ENCODE data around the gene MEN1.

Gene MEN1

DNA sequence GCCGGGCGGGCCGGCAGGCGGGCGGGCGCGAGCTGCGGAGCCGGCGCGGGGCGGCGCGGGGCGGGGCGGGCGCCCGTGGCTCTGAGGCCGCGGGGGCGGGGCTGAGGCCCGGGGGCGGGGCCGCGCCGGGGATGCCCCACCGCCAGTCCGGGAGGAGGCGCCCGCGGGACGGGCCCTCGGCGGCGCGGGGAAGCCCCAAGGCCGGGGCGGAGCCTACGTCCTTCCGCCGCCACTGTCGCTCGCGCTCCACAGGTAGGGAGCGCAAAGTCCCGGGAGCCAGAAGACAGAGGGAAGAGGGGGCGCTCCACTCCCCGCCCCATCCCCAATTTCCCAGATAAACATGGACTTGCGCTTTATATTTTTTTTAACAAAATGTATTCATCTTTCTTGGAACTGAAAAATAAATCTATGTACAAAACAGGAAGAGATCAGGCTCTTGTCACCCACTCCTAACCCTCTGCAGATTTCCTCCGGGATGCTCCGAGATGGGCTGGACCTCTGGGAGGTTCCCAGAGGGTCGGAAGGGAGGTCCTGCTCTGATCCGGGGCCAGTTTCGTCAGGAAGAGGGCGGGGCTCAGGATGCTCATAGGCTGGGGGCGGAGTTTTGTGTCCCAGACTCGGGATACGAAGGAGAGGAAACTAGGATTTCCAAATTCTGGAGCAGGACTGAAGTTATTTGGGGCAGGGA is 7.0 kb downstream of the MEN1 start, which contains the start of gene MAP4K2:
Gene MAP4K2, minus strand, starts transcription at position 57 of the 688 bp plus-strand sequence. CDS start 65 bp downstream, outside the sequence.
- in situ Hi-C loops (cut with MboI; ENCODE audit: low sequenced_read_pairs) = no loop called here

DNA sequence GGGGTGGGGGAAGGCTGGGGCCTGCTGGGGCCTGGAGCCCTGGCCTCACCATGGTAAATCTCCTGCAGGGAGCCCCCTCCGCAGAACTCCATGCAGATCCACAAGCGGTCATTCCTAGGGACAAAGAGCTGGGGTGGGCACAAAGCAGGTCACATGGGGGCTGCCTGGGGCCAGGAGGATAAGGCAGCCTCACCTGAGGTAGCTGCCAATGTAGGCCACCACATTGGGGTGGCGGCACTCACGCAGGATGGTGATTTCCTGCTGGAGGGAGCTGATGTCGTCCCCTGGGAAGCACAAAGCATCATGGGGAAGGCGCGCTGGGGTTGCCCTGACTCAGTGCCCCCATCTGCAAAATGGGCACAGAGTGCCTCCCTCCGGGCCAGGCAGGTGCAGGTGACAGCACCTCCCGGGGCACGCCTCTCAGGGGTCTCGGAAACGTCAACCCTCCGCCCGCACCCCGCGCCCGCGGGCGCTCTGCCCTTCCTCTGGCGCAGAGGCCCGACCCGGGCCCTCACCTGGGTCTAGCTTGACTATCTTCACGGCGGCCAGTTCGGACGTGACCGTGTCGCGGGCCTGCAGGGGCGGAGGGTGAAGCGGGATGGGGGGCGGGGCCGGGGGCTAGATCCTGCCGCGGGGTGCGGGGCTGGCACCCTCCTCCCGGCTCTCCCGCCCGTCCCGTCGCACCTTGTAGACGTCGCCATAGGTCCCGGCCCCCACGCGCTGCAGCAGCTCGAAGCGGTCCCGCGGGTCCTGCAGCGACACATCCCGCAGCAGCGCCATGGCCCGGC is 7.8 kb downstream of the MEN1 start:
- in situ Hi-C loops (cut with MboI; ENCODE audit: low sequenced_read_pairs) = no loop called here

DNA sequence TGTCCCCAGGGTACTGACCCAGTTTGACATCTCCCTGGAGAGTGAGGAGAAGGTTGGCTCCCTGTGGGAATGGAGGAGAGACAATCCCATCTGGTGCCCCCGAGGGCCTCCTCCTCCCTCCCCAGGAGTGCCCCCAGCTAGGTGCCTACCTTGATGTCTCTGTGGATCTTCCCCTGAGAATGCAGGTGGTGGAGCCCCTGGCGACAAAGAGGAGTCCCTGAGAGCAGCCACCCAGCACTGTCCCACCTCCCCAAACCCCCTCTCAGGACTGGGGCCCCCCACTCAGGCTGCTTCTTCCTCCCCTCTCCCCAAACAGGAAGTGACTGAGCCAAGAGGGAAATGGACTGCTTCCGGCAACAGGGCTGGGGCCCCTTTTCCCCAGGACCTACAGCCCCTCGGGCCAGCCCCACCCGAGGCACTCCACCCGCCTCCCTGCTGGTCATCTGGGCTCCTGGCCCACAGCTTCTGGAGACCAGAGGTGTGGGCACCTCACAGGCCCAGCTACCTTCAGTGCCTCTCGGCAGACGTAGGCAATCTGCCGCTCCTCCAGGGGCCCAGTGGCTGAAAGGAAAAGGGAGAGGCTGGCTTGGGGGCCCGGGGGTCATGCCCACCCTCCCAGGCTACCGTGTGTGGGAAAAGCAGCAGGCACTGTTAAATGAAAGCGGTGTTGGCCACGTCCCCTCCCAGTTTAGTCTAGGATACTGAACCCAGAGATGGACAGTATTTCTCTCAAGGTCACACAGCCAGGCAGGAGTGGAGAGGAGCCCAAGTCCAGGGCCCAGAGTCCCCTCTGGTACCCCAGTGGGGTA is 8.6 kb downstream of the MEN1 start:
- in situ Hi-C loops (cut with MboI; ENCODE audit: low sequenced_read_pairs) = no loop called here

DNA sequence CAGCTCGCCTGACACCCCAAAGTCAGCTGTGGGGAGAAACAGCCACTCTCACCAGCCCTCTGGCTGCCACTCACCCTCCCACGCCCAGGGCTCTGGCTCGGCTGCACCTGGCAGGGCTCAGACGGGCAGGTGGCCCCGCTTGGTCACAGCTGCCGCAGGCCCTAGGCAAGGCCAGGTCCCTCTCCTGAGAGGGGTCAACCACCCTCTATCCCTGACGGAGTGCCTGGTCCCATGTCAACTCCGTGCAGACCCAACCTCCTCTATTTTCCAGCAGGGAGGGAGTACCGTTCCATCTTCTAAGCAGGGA is 9.2 kb downstream of the MEN1 start:
- in situ Hi-C loops (cut with MboI; ENCODE audit: low sequenced_read_pairs) = no loop called here

- in situ Hi-C loops (cut with MboI; ENCODE audit: low sequenced_read_pairs) = no loop called here
Observed at GRCh38 chr11:64800303-64801157, 9.8 kb downstream of the MEN1 start.

DNA sequence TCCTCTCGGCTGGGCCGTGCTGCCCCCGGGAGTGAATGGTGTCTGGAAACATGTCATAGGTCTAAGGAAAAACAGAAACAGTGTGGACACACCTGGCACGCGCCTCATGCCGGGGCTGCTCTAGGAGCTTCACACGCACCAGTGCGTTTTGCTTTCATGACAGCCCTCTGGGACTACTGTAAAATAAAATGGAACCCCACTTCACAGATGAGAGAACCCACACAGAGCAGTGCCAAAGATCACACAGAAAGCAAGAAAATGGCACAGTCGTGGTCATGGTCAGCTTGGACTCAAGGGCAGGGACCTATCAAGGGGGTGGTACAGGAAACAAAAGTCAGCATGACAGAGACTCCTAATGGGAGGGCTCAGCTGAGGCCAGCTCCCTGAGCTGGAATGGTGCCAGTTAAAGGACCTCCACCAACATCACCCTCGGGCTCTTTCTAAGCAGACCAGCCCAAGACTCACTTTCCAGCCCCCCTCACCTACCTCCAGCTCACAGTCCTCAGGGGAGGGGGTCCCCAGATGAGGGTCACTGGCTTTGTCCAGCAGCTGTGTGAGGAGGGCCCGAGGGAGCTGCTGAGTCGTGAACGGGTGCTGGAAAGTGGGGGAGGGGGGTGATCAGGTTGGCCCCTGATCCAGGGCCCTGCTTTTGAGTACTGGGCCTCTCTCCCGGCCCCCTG is 10.6 kb downstream of the MEN1 start:
- in situ Hi-C loops (cut with MboI; ENCODE audit: low sequenced_read_pairs) = no loop called here

DNA sequence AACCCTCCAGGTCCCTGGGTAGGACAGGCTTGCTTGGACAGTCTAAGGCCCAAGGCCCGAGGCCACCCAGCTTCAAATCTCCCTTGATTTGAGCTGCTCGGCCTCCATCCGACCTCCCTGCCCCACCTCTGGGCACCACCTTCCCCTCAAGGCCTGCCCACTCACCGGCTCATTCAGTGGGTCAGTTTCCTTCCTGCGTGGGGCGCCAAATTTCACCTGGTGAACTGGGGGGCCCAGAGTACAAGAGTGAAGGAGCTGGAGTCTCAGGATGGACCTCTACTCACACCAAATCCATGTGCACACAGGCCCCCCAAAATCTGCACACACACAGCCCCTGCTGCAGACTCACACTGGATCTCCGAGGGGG is 11.1 kb downstream of the MEN1 start:
- in situ Hi-C loops (cut with MboI; ENCODE audit: low sequenced_read_pairs) = no loop called here

- in situ Hi-C loops (cut with MboI; ENCODE audit: low sequenced_read_pairs) = no loop called here
Observed at GRCh38 chr11:64796757-64797541, 13.4 kb downstream of the MEN1 start.

- in situ Hi-C loops (cut with MboI; ENCODE audit: low sequenced_read_pairs) = no loop called here
Observed at GRCh38 chr11:64796047-64796756, 14.1 kb downstream of the MEN1 start.

DNA sequence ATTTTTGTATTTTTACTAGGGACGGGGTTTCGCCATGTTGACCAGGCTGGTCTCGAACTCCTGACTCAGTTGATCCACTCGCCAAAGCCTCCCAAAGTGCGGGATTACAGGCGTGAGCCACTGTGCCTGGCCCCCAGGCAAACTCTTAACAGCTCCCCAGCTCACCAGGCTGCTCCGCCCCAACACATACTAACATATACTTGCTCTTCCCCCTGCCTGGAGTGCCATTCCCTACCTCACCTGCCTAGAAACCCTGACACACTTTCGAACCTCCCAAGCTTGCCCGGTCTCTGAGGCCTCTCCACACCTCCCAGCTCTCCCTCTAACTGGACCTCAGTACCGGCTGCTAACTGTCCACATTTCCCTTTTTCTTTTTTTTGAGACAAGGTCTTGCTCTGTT is 15.8 kb downstream of the MEN1 start:
- in situ Hi-C loops (cut with MboI; ENCODE audit: low sequenced_read_pairs) = no loop called here

DNA sequence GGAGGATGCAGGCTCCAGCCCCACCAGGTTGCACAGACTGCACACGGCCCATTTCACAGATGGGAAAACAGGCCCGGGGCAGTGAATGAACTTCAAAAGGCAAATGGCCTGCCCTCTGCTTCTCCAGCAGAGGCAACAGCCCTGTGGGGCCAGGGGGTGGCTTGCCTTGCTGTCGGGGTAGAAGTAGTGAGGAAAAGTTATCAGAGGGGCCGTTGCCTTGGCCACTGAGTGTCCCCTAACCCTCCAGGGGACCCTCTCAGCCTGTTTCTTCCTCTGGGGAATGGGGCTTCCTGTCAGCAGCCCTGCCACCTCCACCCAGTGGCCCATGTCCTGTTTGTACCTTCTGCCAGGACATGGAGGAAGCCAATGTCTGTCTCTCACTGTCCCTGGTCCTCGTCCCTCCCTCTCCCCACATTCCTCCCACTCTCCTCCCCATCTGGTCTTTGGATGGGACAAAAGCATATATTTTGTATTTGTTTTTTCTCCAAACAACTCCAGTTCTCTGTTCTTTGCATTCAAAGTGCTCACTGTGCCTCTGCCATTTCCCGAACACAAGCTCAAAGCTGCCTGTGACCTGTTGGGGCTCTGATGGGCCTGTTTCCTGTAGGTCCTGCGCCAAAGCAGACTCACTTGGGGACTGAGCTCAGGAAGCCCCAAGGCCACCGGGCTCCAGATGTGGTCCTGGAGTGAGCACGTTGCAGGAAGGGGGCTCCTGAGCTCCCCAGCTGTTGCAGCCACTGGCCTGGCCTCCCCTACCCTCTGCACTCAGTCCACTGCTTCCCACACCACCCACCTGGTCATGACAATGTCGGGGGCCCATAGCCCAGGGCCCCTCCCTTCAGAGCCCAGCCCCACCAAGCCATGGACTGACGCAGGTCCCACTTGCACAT is 16.8 kb downstream of the MEN1 start:
- in situ Hi-C loops (cut with MboI; ENCODE audit: low sequenced_read_pairs) = no loop called here

DNA sequence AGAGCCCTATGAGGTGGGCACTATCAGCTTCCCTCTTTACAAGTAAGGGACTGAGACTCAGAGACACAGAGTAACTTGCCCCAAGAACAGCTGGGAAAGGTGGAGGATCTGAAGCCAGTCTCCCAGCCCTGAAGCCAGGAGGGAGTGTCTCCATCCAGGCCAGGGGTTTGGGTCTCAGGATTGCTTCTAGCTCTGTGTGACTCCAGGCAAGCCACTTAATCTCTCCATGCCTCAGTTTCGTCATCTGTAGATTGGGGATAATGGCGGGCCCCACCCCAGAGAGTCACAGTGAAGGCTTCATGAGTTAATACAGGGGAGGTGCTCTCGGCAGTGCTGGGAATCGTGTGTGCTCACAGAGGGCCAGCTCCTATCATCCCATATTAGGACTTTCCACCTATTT is 17.9 kb downstream of the MEN1 start:
- in situ Hi-C loops (cut with MboI; ENCODE audit: low sequenced_read_pairs) = no loop called here

- in situ Hi-C loops (cut with MboI; ENCODE audit: low sequenced_read_pairs) = no loop called here
Observed at GRCh38 chr11:64791781-64792291, 18.5 kb downstream of the MEN1 start.

- in situ Hi-C loops (cut with MboI; ENCODE audit: low sequenced_read_pairs) = no loop called here
Observed at GRCh38 chr11:64790205-64791095, 19.9 kb downstream of the MEN1 start.

DNA sequence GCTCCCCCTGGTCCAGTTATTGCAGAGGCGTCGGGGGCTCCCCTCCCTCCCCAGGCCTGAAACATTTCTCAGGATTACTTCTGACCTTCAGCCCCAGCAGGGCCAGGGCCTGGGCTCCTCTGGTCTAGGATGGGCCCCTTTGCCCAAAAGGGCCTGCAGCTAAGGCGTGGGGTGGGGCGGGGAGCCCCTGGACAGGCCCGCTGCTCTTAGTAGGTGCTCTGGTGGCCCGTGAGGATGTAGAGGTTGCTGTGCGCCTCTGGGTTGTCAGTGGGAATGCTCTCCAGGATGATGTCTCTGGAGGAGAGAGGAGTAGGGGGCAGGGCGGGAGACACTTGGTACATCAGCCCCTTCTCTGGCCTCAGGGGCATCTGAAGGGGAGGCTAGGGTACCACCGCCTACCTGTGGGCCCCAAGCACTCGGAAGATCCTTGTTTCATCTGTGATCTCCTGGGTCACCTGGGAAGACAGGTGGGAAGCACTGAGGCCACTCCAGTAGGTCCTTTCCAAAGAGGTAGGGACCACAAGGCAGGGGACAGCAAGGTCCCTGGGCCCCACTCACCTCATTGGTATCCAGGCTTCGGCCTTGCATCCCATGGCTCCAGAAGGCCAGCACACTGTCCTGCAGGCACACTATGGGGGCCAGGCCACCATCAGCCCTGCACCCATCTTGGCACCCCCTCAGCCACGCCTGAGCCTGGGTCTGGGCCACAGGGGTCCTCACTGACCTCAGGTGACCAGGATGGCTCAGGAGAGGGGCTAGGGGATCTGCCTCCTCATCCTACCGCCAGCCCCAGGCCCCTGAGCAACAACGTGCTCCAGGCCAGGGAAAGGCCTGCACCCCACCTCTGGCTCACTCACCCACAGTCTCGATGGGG is 20.8 kb downstream of the MEN1 start:
- in situ Hi-C loops (cut with MboI; ENCODE audit: low sequenced_read_pairs) = no loop called here

Measured in HL-60/S4 treated with phorbol 12-myristate 13-acetate at 8.2 ng/mL for 4 days and 3 days (cell line).